HT1080 (cell line): Measurements from ENCODE around the gene TCERG1L. TPM values are rescaled to one million over a fixed set of nuclear protein-coding genes. Genes with fewer than 3 reads are reported as not detected.

Source experiments
- DNase-seq: peaks from one replicate; pipeline ENCODE4 v3.0.0-alpha.2; 2015; ENCODE audit warnings: low read depth
- total RNA-seq: library from RNA; depleted of rRNA; stranded (reverse); fragments of >200 nt; shearing (Covaris generic); gene quantifications from 2 replicates; pipeline ENCODE4 v1.2.3, GENCODE V29; 2014

TCERG1L gene
- total RNA-seq, 1 experiment from 2014 or later = not detected

DNA sequence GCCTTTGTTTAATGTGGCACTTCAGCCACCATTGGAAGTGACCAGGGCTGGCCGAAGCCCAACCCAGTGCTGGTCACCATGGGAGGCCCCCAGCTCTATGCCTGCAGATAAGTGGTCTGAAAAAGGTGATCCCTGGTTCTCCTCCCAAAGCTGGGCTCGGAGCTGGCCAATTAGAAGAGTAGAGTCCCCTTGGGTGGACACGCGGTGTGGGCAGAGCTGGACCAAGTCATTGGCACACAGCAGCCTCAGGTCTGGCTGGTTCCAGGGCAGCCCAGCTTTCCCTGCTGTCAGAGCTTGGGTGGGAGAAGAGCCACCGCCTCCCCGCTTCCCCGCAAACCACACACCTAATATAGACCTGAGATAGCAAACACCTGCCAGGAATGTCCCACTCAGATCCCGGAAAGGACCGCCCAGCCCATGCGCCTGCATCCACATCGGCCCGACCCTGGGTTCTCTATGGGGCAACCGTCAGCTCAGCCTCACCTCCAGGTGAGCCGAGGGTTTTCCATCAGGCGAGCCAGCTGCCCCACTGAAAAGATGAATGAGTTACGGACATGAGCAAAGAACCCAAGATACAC, 84.3 kb downstream of the TCERG1L start:
- DNase-seq = no peak

DNA sequence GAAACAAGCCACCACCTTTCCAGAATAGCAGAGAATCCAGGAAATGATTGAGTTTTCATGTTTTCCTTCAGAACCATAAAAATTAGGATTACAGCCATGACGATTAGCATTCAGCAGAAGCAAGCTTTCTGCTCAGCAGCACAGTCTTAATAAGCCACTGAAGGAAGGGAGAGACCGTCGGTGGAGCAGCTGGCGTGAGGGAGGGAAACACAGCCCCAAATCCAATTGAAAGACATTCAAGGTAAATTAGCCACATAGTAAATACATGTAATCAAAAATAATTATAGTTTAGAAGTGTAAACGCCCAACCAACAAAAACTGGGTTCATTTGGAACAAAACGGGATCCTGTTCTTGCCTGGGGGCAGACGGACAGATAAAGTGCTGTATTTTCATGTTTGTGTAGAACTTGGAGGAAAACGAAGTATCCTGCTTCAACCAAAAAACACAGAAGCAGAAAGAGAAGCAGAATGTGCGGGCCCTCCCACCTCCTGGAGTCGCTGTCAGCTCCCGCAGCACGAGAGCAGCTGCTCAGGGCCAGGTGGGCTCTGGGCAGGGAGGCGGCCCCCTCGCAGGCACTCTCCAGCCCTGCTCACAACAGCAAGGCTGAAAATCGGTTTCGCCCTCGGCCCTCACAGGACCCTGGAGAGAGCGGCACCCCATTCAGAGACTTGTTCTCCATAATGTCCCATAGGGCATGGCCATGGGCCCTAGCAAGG, 84.9 kb downstream of the TCERG1L start:
- no peak for DNase-seq

DNA sequence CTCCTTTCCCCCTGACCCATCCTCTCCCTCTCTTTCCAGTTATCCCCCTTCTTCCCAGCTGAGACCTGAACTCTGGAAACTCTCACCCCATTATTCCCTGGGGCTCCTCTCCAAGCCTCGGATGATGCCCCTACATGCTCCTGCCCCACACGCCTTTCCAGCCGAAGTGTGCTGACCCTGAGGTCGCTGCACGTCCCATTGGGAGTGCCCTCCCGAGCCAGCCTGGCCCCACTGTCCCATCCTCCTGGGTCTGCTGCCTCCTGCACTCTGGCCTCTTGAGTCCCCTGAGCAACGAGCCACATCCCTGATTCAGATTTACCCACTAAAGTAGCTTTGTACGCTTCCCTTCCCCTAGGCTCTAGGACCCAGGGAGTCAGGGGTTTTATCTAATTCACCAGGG, 87.4 kb downstream of the TCERG1L start:
- no peak for DNase-seq

DNA sequence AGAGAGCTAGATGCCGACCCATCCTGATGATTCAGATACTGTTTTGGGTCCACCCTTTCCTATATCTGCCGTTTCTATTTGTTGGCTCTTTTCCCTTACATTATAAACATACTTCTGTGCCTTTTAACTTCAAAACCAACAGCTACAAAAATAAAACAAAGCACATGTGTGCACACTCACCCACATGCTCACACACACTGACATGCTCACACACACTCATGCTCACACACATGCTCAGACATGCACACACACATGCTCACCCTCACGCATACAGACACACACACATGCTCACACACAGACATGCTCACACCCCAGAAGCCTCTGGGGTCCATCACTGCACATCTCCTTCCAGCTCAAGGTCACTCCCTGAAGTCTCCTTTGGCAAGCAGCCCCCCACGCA, 88.1 kb downstream of the TCERG1L start:
- no peak for DNase-seq

DNA sequence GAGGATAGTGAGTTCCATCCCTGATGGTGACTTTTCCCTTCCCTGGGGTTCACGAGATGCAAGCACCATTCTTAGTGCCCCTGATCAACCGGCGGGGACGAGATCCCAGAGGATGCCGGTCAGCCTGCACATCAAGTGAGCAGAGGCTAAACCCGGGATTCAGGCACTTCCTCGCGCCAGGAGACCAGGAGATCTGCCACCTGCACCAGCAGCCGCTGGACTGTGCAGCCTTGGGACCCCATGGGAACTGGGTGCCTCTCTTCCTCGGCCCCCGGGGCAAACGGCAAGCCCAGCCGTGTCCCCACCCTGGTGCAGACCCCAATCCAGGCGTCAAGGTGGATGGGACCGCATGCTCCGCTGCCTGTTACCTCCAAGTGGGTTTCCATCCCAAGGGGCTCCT, 88.5 kb downstream of the TCERG1L start:
- no peak for DNase-seq

DNA sequence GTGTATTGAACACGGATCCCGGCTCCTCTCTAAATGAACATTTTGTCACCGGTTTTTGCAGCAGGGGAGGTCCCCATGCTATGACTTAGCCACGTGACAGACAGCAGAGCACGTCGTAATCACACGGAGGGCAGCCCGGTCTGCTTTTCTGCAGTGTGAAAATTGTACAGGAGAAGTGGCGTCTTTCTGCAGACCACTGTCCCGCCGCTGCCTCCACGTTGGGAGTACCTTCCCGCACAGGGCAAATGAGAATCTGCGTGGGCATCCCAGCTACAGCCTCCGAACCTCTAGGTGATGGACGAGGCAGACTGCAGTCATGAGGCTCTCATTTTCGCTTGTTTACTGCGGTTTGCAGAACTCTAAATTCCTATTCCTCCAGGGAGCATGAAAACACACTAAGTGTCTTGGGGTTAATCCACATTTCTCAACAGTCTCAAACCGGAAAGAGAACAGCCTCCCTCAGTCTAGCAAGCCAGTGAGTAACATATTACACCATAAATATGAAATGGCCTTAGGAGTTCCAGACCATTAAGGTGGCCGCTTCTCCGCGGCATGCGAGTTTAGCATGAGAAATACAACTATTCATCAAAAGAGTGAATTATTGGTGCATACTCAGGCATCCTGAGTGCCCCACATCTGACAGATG, 89.8 kb downstream of the TCERG1L start:
- DNase-seq = no peak

DNA sequence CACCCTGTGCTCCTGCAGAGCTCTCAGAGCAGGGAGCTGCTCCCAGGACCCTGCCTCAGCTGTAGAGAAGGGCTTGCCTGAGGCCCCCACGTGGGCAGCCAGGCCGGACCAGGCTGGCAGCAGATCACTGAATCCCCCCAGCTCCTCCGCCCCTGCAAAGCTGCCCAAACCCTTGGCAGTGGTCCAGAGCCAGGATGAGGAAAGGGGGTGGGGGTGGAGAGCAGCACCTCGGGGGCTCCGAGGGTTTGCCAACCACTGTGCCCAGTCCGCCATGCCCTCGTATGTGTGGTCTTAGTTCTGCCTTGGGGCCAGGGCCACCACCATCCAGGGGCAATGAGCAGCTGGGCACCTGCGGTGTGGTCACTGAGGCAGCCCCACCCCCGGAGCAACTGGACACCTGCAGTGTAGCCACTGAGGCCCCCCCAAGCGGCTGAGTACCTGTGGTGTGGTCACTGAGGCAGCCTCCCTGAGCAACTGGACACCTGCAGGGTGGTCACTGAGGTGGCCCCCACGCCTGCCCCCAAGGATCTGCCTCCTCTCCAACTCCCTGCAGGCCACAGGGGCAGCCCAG, 90.8 kb downstream of the TCERG1L start:
- no peak for DNase-seq

DNA sequence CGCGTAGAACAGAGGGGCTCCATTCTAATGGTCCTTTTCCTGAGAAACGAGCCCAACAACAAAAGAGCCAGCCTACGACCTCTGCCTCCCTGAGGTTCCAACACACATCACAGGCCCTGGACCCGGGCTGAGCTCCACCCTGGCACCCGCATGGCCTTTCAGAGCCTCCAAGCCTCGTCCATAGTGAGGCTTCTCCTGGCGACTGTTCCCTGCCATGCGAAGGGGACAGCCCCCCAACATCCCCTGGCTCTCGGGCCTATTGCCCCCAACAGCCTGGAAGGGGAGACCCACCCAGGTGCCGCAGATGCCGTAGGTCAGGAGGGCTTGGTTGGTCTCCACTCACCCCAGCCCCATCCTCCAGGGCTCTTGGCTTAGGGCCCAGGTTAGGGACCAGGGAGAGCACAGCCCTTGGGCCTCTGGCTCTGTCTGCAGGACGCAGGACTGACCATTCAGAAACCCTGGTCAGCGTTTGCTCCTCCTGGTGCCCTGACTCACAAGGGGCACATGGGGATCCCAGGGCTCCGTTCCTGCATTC, 91.5 kb downstream of the TCERG1L start:
- DNase-seq = no peak

DNA sequence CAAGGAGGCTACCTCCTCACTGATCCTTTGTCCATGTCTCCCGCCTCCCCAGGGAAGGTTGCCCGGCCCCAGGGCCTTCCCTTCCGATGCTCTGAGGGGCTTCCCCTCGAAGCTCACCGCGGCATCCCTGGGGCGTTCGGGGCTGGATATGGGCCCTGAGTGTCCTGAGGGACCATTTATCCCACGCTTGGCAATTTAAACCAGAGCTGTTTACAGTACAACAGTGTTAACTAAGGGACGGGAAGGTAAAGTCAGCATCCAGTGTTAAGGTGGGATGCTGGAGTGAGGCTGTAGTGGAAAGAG, 92.0 kb downstream of the TCERG1L start:
- DNase-seq = no peak

DNA sequence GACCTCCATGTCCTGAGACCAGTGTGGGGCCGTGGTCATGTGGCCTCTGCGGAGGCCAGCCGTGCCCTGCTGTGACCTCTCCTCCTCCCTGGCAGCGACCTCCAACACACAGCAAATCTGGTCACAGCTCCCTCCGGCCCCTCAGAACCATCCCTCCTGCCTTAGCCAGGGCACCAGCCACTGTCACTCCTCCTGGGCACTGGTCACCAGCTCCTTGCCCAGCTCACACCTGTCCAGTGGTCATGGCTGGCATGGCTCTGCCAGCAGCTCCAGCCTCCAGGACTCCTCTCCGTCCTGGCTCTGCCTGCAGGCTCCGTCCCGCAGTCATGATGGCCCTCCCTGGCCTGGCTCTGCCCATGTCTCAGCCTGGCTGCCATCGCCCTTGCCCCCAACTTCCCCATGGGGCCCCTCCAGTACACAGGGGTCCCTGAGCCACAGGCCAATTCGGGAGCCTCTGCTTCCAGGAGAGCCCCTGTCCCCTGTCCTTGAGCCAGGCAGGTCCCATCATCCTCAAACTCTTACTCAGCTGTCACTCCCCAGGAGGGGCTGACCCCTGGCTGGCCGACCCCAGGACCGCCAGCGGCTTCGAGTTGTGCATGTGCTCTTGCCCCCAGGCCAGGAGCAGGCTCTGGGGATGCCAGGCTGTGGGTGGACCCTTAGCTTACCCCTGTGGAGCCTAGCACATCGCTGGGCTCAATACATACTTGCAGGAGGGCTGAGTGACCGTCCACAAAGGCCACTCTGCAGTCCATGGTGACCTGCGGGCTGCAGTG, 92.5 kb downstream of the TCERG1L start:
- DNase-seq = no peak

DNA sequence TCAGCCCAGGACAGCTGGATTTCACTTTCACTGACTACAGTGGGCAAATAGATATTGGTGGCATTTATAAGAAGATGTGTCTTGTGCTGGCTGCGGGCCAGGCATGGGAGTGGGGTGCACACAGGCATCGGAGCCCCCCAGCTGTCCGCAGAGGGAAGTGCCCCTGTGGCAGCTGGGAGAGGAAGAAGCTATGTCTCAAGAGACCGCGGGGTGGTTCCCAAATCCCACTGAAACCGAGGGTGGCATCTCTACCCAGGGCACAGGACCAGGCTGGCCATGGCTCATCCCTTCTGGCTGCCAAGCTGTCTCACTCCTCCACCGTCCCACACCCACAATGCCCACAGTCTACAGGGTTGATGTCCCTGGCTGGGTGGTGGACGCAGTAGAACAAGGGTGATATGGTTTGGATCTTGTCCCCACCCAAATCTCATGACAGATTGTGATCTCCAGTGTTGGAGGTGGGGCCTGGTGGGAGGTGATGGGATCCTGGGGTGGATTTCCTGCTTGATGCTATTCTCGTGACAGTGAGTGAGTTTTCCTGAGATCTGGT, 94.8 kb downstream of the TCERG1L start:
- no peak for DNase-seq

DNA sequence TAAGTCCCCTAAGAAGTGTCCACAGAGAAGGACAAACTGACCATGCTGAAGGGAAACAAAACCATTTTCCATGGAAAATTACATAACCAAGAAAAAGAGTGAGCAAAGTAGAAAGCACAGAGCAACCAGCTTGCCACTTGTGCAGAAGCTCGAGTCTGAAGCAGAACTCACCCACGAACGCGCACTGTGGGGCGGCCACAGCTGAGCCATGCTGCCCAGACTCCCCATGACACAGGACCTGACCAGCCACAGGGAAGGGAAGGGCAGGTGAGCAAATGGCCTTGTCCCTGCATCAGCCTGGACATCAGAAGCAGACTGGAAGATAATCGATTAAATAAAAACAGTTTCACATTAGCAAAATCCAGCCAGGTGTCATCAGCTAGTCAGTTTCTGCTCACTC, 95.7 kb downstream of the TCERG1L start:
- no peak for DNase-seq

DNA sequence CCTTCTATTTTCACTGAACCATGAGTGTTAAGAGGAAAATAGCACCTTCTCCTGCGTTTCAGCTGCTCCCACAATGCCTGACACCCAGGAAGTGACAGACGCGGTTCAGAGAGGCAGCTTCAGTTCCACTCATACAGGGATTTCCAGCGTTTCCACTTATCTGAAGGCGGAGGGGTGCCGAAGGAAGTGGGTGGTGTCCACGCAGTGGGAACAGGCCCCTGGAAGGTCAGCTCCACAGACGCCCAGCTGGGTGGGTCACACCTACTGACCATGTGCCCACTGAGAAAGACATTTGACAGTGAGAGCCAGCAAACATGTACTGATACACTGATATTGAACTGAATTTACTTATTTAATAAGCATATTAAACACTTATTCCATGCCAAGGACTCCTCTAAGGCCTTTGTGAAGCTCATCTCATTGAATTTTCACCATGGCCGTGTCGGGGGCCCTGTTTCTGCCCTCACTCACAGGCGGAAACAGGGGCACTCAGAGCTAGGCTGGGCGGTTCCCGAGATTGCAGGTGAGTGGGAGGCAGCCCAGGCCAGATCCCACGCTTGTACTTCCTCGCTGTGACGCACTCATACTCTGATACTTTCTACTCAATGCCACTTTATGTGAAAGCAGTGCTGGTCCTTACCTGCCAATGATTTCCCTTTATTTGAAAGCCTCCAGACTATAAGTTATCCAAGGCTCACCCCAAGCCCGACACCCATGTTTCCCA, 96.8 kb downstream of the TCERG1L start:
- DNase-seq = no peak

DNA sequence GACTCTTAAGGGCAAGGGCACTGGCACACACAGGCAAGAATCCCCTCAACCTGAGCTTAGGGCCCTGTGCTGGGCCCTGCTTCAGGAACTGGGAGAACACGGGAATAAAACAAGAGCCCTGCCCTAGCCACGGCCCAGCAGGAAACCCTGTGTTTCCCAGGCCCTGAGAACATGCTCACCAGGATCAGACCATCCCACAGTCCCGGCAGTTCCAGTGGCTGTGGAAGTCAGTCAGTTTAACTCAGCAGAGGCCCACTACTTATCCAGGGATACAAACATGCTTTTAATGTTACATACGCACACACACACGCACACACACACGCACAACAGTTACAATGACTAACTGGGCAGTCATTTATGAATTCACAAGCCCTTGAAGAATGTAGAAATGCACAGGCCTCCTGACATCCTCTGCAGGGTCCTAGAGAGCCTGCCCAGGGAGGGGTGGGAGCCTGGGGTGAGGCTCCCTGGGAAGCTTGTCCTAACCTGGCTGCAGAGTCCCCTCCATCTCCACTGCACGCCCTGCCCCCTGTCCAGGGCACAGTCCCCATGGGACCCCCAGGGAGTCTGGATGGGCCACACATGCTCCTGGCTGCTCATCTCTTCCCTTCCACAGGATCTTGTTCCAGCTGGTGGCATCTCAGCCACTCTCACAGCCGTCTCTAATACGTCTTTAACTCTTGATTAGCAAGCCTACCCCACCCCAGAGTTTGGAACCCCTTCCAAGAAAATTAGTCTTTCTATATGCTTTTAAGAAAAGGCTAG, 97.6 kb downstream of the TCERG1L start:
- DNase-seq = no peak

DNA sequence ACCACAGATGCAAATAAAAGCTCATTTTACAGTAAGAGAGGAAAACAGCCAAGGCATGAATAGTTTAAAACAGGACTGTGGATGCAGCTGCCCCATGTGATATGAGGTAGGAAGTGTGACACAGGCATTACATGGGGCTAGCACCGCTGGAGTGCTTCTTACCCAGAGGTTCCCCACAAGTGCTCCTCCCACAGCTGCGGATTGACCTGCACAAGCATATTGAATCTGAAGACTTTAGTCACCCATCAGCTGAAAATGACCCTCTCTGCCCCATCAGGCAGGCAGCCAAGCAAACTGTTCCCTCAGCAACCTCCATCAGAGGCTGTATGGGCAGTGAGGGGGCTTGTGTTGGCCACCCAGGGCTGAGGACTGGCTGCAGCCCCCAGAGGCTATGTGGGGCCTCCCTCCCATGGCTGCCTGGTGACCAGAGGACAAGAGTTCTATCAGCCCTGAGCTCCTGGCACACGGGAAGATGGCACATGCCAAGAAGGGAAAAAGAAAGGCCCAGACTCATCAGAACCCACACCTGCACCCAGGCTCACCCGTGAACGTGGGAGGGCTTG, 98.7 kb downstream of the TCERG1L start:
- no peak for DNase-seq

DNA sequence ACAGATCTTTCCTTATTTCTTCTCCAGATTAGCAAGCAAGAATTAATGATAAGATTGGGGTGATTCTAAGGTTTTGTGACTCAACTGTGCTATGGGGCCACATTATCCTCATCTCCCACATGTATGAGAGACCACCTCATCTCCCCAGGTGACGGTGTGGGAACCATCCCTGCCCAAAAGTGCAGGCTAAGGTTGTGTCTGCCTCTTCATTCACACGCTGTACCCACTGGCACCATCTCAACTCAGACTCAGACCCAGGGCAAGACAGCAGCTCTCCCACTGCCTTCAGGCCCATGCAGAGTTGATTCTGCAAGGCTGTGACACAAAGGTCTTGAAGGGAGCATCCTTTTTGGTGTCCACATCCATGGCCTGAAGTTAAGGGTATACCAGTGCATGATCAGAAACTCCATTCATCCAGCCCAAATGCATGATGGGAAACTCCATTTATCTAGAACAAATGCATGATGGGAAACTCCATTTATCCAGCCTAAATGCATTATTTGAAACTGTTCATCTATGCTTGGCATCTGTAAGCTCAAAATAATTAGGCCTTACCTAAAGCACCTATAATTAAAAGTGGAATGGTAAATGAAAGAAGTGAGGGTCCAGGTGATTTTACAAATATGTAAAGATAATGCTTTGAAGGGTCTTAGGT, 99.4 kb downstream of the TCERG1L start:
- DNase-seq = no peak

DNA sequence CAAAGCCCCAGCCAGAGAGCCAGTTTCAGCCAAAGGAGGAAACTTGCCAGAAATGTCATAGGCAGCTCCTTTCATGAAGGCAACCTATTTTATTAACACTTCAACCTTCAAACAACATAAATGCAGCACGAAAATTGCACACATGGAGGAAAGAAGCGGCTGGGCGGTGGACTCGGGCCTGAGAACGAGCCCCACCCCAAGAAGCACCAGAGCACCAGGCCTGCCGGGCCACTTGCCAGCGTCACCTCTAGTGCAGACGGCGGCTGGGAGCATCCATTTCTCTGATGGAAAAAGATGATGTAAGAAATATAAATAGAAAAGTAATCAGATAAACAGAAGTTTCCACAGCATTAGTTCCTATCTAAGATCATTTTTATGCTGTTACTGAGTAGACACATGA, 100.0 kb downstream of the TCERG1L start:
- DNase-seq = no peak

DNA sequence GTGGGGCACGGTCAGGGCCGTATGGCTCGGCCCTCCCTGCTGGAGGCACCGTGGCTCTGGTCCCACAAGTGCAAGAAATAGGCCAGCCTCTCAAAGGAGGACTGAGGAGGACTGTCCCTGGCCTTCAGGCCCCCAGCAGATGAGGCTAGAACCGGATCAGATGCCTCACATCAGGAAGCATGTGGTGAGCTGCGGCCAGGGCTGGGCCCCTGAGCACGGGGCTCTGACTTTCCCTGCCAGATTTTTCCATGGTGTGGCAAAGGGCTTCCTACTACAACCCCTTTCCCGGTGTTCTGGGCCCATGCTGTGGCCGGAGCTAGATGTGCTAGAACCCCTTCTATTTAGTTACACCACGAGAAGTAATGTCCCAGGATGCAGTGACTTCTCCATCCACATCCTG, 100.4 kb downstream of the TCERG1L start:
- no peak for DNase-seq

DNA sequence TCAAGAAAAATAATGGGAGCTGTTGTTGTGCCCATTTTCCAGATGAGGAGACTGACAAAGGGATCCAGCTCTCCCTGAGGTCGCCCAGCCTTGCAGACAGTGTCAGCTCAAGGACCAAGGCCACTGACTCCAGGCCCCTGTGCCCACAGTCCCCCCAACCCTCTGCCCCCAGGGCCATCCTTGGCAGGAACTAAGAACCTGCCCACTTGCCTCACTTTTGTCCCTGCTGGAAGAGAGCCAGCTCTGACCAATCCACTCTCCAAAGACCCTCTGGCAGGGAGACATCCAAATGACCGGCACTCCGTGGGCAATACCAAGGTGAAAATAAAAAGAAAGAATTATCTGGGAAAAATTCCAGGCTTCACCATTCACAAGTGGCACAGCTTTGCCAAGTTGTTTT, 101.3 kb downstream of the TCERG1L start:
- no peak for DNase-seq
